Measurements from ENCODE around the gene TRPM2.

Gene TRPM2

DNA sequence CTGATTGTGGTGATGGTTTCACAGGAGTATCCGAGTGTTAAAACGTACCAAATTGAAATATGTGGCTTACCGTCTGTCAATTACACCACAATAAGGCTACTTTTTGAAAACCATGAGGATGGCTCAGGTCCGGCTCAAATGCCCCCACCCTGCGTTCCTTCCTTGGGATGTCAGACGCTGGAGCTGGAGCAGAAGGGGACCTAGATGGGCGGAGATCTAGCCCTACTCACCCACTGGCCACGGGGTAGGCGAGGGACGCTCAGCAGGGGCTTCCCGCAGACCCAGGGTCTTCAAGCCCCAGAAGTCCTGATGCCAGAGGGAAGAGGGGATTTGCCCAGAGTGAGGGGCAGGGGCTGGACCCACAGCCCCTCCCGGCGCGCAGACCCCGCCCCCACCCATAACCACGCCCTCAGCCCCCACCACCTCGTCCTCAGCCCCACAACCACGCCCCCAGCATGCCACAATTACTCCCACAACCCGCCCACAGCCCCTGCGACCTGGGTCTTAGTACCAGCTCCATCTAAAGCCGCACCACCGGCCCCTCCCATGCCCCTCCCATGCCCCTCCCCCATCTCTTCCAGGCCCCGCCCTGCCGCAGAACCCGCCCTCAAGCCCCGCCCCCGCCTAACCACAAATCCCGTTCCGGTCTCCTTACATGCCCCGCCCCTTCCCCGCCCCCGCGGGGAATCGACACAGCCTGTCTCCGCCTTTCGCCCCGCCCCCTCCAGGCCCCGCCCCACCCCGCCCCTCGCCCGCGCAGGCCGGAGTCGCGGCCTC, 101.5 kb downstream of the TRPM2 start, which contains the start of gene LRRC3:
Gene LRRC3 (plus strand): TSS at position 764 of the 777 bp plus-strand sequence. CDS start 1,135 bp downstream, outside the sequence.
- FAIRE-seq = no peak
- DNase-seq (ENCODE audit: insufficient read length, low spot score) = peak; percentile 95
- TF ChIP-seq, protein P1, sequence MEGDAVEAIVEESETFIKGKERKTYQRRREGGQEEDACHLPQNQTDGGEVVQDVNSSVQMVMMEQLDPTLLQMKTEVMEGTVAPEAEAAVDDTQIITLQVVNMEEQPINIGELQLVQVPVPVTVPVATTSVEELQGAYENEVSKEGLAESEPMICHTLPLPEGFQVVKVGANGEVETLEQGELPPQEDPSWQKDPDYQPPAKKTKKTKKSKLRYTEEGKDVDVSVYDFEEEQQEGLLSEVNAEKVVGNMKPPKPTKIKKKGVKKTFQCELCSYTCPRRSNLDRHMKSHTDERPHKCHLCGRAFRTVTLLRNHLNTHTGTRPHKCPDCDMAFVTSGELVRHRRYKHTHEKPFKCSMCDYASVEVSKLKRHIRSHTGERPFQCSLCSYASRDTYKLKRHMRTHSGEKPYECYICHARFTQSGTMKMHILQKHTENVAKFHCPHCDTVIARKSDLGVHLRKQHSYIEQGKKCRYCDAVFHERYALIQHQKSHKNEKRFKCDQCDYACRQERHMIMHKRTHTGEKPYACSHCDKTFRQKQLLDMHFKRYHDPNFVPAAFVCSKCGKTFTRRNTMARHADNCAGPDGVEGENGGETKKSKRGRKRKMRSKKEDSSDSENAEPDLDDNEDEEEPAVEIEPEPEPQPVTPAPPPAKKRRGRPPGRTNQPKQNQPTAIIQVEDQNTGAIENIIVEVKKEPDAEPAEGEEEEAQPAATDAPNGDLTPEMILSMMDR (IDR thresholded peaks at IDR 0.05; ENCODE audit: insufficient read depth, missing control alignments) = no peak

DNA sequence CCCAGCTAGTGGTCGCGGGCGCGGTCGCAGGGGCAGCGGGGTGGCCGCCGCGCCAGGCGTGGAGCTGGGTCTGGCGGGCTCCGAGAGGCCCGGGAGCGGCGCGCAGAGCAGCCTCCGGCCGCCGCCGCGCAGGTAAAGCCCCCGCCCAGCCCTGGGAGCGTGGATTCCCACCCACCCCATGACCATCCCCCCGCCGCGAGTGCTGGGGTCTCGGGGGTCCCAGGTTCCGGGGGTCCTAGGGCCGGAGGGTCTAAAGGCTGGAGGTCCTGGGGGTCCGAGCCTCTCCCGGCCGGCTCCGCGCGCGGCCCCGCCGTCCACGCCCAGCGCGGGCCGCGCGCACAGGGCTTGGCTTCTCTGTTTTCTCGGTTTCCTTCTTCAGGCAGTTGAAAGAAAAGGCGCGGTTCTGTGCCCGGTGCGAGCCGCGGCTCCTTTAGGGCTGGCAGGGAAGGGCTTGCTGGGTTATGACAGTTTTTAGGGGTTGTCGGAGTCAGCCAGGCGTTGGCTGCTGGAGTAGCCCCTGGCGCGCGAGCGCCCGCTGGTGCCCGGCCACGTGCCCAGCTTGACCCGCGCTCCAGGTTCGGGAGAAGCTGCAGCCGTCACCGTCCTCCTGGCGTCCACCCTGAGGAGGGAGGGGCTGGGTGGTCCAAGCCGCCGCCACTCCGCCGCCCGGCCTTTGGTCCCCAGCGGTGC, 102.2 kb downstream of the TRPM2 start:
- TF ChIP-seq, protein P1 (IDR thresholded peaks at IDR 0.05; ENCODE audit: insufficient read depth, missing control alignments) = peak; percentile 16
- no peak for FAIRE-seq
- peak; percentile 39 for DNase-seq (ENCODE audit: insufficient read length, low spot score)

DNA sequence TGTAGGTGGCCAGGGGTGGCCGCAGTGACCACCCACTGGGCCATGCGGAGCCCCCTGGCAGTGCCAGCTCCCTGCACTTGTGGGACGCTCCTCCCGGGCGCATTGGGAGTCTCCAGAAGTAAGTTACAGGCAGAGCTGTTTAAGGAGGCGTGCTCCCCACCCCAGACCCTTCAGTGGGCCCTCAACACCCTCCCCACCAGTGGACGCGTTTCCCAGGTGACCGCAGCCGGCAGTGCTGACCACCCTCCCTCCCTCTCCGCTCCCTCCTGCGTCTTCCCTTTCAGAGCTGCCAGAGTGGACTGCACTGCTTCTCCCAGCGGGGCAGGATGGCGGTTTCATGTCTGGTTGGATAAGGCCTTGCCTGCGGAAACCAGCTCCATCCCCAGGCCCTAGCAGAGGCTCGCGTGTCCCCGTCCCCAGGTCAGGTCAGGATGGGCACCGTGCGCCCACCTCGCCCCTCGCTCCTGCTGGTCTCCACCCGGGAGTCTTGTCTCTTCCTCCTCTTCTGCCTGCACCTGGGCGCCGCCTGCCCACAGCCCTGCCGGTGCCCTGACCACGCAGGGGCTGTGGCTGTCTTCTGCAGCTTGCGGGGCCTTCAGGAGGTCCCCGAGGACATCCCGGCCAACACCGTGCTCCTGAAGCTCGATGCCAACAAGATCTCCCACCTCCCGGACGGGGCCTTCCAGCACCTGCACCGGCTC, 102.9 kb downstream of the TRPM2 start:
- DNase-seq (ENCODE audit: insufficient read length, low spot score) = no peak
- TF ChIP-seq, protein P1 (IDR thresholded peaks at IDR 0.05; ENCODE audit: insufficient read depth, missing control alignments) = no peak
- no peak for FAIRE-seq

DNA sequence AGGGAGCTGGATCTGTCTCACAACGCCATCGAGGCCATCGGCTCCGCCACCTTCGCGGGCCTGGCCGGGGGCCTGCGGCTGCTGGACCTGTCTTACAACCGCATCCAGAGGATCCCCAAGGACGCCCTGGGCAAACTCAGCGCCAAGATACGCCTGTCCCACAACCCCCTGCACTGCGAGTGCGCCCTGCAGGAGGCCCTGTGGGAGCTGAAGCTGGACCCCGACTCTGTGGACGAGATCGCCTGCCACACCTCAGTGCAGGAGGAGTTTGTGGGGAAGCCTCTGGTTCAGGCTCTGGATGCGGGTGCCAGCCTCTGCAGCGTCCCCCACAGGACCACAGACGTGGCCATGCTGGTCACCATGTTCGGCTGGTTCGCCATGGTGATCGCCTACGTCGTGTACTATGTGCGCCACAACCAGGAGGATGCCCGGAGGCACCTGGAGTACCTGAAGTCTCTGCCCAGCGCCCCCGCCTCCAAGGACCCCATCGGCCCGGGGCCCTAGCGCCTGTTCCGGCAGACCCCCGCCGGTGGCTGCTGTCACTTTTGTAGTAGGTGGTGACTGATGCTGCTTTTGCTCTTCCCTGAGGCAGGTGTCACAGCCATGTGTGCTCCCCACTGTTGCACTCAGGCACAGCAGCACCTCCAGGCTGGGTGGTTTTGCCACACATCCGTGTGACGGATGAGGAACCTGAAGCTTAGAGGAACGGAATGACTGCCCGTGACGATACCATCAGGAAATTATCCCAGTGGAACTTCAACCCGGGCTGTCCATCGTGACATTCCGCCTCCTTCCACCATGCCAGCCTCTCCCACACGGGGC, 103.7 kb downstream of the TRPM2 start:
- no peak for FAIRE-seq
- DNase-seq (ENCODE audit: insufficient read length, low spot score) = no peak
- TF ChIP-seq, protein P1 (IDR thresholded peaks at IDR 0.05; ENCODE audit: insufficient read depth, missing control alignments) = no peak

DNA sequence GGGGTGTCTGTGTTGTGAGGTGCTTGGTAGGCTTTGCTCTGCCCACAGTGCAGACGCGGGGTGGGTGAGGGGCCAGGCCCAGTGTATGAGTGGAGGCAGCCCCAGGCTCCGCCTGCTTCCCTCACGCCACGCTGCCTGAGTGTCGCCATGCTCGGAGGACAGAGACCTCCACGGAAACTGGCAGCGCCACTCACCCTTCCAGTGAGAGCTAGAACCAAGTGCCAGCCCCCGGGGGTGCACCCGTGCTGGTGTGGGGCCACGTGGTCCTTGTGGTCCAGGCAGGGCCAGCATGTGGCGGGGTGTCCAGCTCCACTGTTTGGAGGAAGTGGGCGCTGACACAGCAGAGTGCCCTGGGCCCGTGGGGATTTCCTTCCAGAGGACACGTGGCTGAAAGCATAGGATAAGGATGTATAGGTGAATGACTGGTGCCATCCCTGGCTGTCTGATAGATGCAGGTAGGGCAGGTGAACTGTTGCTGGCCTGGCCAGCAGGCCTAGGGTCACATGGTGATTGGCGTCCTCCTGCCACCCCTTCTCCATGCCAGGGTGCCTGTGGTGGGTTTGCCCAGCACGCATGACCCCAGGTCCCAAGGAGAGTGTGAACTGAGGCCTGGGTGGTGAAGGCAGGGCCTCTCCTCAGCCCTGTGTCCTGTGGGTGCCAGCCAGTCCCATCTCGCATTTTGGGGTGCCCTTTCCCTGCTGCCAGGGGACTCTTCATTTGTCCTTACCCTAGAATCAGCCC, 105.7 kb downstream of the TRPM2 start:
- no peak for FAIRE-seq
- TF ChIP-seq, protein P1 (IDR thresholded peaks at IDR 0.05; ENCODE audit: insufficient read depth, missing control alignments) = no peak

More for the DNA sequence above, 105.7 kb downstream of the TRPM2 start:
- no peak for DNase-seq (ENCODE audit: insufficient read length, low spot score)
